Testis (tissue), 3 donors: ENCODE measurements around the gene DAP. TPM values are rescaled to one million over a fixed set of nuclear protein-coding genes. Genes with fewer than 3 reads are reported as not detected.

Experiments used
- DNase-seq: peaks from one replicate; pipeline ENCODE4 v3.0.0-alpha.2; 2019
- H3K27ac ChIP-seq, 2 donors: fragments of 200-600 bp; sonication (generic); one replicate each; pipeline ENCODE4 v1.5.1; 2019
- H3K27me3 ChIP-seq: fragments of 200-600 bp; sonication (generic); one replicate; pipeline ENCODE4 v1.5.1; 2019
- H3K36me3 ChIP-seq: fragments of 200-600 bp; sonication (generic); one replicate; pipeline ENCODE4 v1.5.1; 2017; ENCODE audit warnings: low read depth; ENCODE audit errors: missing control alignments
- H3K4me1 ChIP-seq: fragments of 200-600 bp; sonication (generic); one replicate; pipeline ENCODE4 v1.5.1; 2019
- H3K4me3 ChIP-seq, 2 donors: fragments of 200-600 bp; sonication (generic); one replicate each; pipeline ENCODE4 v1.5.1; 2017 to 2019
- H3K9me3 ChIP-seq: fragments of 200-600 bp; sonication (generic); one replicate; pipeline ENCODE4 v1.5.1; 2017
- POLR2A ChIP-seq: fragments of 450-650 bp; IDR thresholded peaks from one replicate; pipeline ENCODE4 v1.6.1; 2017; ENCODE audit warnings: antibody characterized with exemption, mild to moderate bottlenecking, moderate library complexity
- WGBS, 2 donors: methylation state at CpG; one replicate each; pipeline ENCODE4 v1.1.5; 2018; 5-methylcytosine and 5-hydroxymethylcytosine counted together
- intact Hi-C: fragments of 100-400 bp; cut with DNase I; formaldehyde crosslinking; loops from one replicate; pipeline ENCODE4 v1.15.1; 2023; ENCODE audit warnings: low total_unique reads
- polyA plus RNA-seq: library from polyadenylated mRNA; stranded (reverse); fragments of 350-450 nt; fragmentation: Illumina TruSeq; extraction: RNeasy Lipid Tissue Mini Kit (QIAGEN cat#74804); gene quantifications from one replicate; pipeline ENCODE4 v1.2.3, GENCODE V29; 2014; ENCODE audit warnings: low read depth, low replicate concordance; ENCODE audit not compliant: insufficient read depth
- total RNA-seq, 2 donors: library from RNA; depleted of rRNA; stranded (reverse); fragments of >200 nt; gene quantifications; one replicate each; pipeline ENCODE4 v1.2.3, GENCODE V29; 2016
- TF ChIP-seq, protein P1 (sequence below), 3 experiments: fragments of 450-650 bp in 2 of 3; fragments of 200-600 bp in 1 of 3; sonication (generic) in 1 of 3; IDR thresholded peaks; one replicate each; pipeline ENCODE4 v1.5.1; 2016 to 2019; ENCODE audit warnings: antibody characterized with exemption in 3 of 3, mild to moderate bottlenecking in 2 of 3, moderate library complexity in 1 of 3

The DAP gene
- total and polyA plus RNA-seq, 3 donors from 2014 or later, result 46.3 to 92.2 (median 48.1) TPM

GRCh38 chr5:10663489-10664179 lies 97.4 kb downstream of the DAP start:
- Histone ChIP-seq H3K36me3 (no peaks in the 10 kb centered on the region), H3K9me3 (no peaks in the 10 kb centered on the region), H3K4me1 (peaks cover 3% of the 10 kb centered on the region), H3K27ac (no peak overlapping the region), H3K4me3 (no peak overlapping the region), H3K27me3 (no peaks in the 10 kb centered on the region)
- 28 to 47% methylated on average over 9 to 13 of the region's 13 CpGs for WGBS, 2 donors
- TF ChIP-seq, protein P1, sequence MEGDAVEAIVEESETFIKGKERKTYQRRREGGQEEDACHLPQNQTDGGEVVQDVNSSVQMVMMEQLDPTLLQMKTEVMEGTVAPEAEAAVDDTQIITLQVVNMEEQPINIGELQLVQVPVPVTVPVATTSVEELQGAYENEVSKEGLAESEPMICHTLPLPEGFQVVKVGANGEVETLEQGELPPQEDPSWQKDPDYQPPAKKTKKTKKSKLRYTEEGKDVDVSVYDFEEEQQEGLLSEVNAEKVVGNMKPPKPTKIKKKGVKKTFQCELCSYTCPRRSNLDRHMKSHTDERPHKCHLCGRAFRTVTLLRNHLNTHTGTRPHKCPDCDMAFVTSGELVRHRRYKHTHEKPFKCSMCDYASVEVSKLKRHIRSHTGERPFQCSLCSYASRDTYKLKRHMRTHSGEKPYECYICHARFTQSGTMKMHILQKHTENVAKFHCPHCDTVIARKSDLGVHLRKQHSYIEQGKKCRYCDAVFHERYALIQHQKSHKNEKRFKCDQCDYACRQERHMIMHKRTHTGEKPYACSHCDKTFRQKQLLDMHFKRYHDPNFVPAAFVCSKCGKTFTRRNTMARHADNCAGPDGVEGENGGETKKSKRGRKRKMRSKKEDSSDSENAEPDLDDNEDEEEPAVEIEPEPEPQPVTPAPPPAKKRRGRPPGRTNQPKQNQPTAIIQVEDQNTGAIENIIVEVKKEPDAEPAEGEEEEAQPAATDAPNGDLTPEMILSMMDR (IDR thresholded peaks at IDR 0.05), result no peak
- TF ChIP-seq POLR2A, result no peak
- intact Hi-C loops, result no loop called here
- DNase-seq, result peak; percentile 57

DNA sequence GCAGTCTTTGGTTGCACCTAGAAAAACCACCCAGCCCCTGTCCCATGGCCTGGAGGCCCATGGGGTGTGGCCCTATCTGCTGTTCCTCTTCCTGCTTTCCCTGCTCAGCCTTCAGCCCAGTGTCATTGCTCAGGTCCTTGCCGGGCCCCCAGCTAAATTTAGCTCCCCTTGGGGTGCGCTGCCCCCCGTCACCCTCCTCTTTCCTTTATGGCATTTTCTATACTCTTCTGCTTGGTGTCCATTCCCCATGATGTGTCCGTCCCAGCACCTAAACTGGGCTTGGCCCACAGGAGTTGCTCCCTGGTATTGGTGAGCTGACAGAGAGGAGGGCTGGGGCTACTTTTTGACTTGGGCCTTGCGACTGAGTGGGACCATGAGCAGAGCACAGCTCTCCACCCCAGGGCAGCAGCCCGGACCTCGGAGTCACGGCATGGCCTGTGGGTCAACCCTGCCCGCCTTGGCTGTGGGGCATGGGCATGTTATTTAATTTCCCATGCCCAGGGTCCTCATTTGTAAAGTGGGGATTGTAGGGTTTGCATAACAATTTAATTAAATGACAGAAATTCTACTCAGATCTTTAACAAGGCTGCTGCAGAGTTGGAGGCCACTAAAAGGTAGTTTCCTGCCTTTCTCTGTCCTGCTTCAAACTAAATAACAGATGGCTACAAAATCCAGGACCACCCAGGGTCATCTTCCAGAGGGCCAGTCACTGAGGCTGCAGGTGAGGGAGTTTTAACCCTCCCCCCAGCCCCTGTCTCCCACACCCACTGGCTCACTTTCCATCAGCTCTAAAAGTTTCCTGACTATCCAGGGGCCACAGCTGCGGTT lies 98.2 kb downstream of the DAP start:
- Histone ChIP-seq H3K36me3 (no peaks in the 10 kb centered on the region), H3K9me3 (no peaks in the 10 kb centered on the region), H3K4me3 (no peak overlapping the region), H3K27me3 (no peaks in the 10 kb centered on the region), H3K4me1 (peaks cover 3% of the 10 kb centered on the region), H3K27ac (no peak overlapping the region)
- intact Hi-C loops, result no loop called here
- DNase-seq, result no peak
- 89 to 95% methylated on average over 10 of the region's 10 CpGs for WGBS, 2 donors
- no peak for TF ChIP-seq POLR2A
- TF ChIP-seq, protein P1 (IDR thresholded peaks at IDR 0.05), result no peak

DNA sequence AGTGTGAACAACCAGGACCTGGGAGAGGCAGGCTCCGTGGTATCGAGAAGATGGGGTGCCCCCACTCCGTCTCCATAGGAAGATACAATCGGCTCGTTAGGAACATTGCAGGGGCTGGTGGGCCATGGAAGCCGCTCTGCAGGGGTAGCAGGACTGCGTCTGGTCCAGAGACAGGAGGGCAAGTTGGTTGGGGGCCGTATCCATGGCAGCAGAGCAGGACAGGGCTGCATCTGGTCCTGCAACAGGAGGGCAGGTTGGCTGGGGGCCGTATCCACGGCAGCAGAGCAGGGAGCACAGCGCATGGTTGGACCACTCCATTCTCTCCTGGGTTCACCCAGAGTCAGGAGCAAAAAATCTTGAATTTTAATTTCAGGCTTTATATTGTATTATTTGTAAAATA lies 99.0 kb downstream of the DAP start:
- no peaks in the 10 kb centered on the region for H3K9me3 ChIP-seq
- no peak for DNase-seq
- no peaks in the 10 kb centered on the region for H3K36me3 ChIP-seq
- peaks cover 3% of the 10 kb centered on the region for H3K4me1 ChIP-seq
- no peak for TF ChIP-seq POLR2A
- TF ChIP-seq, protein P1 (IDR thresholded peaks at IDR 0.05), result no peak
- intact Hi-C loops, result no loop called here
- WGBS, 2 donors, result 95 to 96% methylated on average over 9 to 11 of the region's 11 CpGs
- no peak overlapping the region for H3K27ac ChIP-seq
- H3K4me3 ChIP-seq, result no peak overlapping the region
- H3K27me3 ChIP-seq, result no peaks in the 10 kb centered on the region

GRCh38 chr5:10661401-10661800 lies 99.6 kb downstream of the DAP start:
- H3K36me3 ChIP-seq, result no peaks in the 10 kb centered on the region
- WGBS, 2 donors, result 87 to 90% methylated on average over 13 of the region's 13 CpGs
- TF ChIP-seq, protein P1 (IDR thresholded peaks at IDR 0.05), result no peak
- TF ChIP-seq POLR2A, result no peak
- intact Hi-C loops, result no loop called here
- peaks cover 3% of the 10 kb centered on the region for H3K4me1 ChIP-seq
- H3K27ac ChIP-seq, result no peak overlapping the region
- no peaks in the 10 kb centered on the region for H3K9me3 ChIP-seq
- H3K4me3 ChIP-seq, result no peak overlapping the region
- H3K27me3 ChIP-seq, result no peaks in the 10 kb centered on the region
- DNase-seq, result no peak
